HG02610 (cell line): Measurements from ENCODE around the gene SHMT2.

ENCODE experiments used
- ATAC-seq: cut with Tn5 transposase; IDR thresholded peaks from one replicate; pipeline ENCODE4 v1.9.1; 2021; ENCODE audit warnings: mild to moderate bottlenecking, moderate library complexity; ENCODE audit not compliant: unreplicated experiment

SHMT2 gene

GRCh38 chr12:57238854-57239554, 9.5 kb downstream of the SHMT2 start:
- peak; percentile 60 for ATAC-seq

GRCh38 chr12:57239587-57240065, 10.1 kb downstream of the SHMT2 start:
- ATAC-seq: no peak

GRCh38 chr12:57240066-57240921, 10.8 kb downstream of the SHMT2 start:
- no peak for ATAC-seq

- no peak for ATAC-seq
Observed at GRCh38 chr12:57240926-57241401, 11.5 kb downstream of the SHMT2 start.

GRCh38 chr12:57241402-57242310, 12.1 kb downstream of the SHMT2 start:
- ATAC-seq: no peak

- no peak for ATAC-seq
Observed at GRCh38 chr12:57242329-57242690, 12.8 kb downstream of the SHMT2 start.

GRCh38 chr12:57242691-57243454, 13.4 kb downstream of the SHMT2 start:
- peak; percentile 36 for ATAC-seq

GRCh38 chr12:57243521-57244311, 14.2 kb downstream of the SHMT2 start:
- ATAC-seq: no peak

- no peak for ATAC-seq
Observed at GRCh38 chr12:57244312-57244696, 14.8 kb downstream of the SHMT2 start.

- ATAC-seq: no peak
Observed at GRCh38 chr12:57247041-57247440, 17.5 kb downstream of the SHMT2 start.

- ATAC-seq: no peak
Observed at GRCh38 chr12:57248934-57249742, 19.6 kb downstream of the SHMT2 start.

- ATAC-seq: no peak
Observed at GRCh38 chr12:57250541-57250940, 21.0 kb downstream of the SHMT2 start.

- ATAC-seq: no peak
Observed at GRCh38 chr12:57250956-57251355, 21.4 kb downstream of the SHMT2 start, which contains the start of gene STAC3. Gene STAC3 (minus strand): TSS chr12:57251187. CDS start chr12:57249636, 1,551 bp downstream.

- no peak for ATAC-seq
Observed at GRCh38 chr12:57254506-57255280, 25.2 kb downstream of the SHMT2 start.

- no peak for ATAC-seq
Observed at GRCh38 chr12:57255916-57256315, 26.4 kb downstream of the SHMT2 start.

GRCh38 chr12:57258977-57259970, 29.8 kb downstream of the SHMT2 start:
- ATAC-seq: no peak
